MCF 10A (cell line): ENCODE data around the gene NCOR1. TPM values are rescaled to one million over a fixed set of nuclear protein-coding genes. Genes with fewer than 3 reads are reported as not detected.
"Not testable (repeated sequence)": the region's sequence is repeated elsewhere in the genome, so short reads cannot be mapped to it uniquely, and the experiment has no call there.

ENCODE experiments used
- BruUV-seq: library from RNA; stranded (reverse); fragments of 400-500 nt; replicated peaks from 2 replicates; lab custom pipeline; 2021; lab: Mats Ljungman, UMichigan
- CTCF ChIA-PET: fragments of 300-600 bp; sonication (Branson Sonifier 250); formaldehyde crosslinking; extraction: SDS; loops from one replicate; lab custom pipeline; 2021; ENCODE audit warnings: antibody characterized with exemption, inconsistent platforms; lab: Yijun Ruan, JAX
- POLR2A ChIA-PET: fragments of 300-600, 350-650 bp; sonication (Branson Sonifier 250); formaldehyde crosslinking; extraction: SDS; loops from one replicate; lab custom pipeline; 2020; ENCODE audit warnings: antibody characterized with exemption, inconsistent platforms; lab: Yijun Ruan, JAX
- DNase-seq: peaks from one replicate; pipeline ENCODE4 v3.0.0-alpha.2; 2018; ENCODE audit not compliant: unreplicated experiment
- H3K27ac Mint-ChIP-seq: one replicate; pipeline ENCODE4 v1.8.0; 2022; ENCODE audit warnings: mild to moderate bottlenecking, low read depth, mixed read lengths; ENCODE audit not compliant: unreplicated experiment
- H3K27me3 Mint-ChIP-seq: one replicate; pipeline ENCODE4 v1.8.0; 2022; ENCODE audit warnings: mixed read lengths; ENCODE audit not compliant: insufficient read depth, unreplicated experiment
- H3K36me3 Mint-ChIP-seq: one replicate; pipeline ENCODE4 v1.8.0; 2022; ENCODE audit warnings: mild to moderate bottlenecking, moderate library complexity, mixed read lengths; ENCODE audit not compliant: insufficient read depth, unreplicated experiment
- H3K4me1 Mint-ChIP-seq: one replicate; pipeline ENCODE4 v1.8.0; 2022; ENCODE audit warnings: mixed read lengths; ENCODE audit not compliant: insufficient read depth, unreplicated experiment
- H3K4me3 Mint-ChIP-seq: one replicate; pipeline ENCODE4 v1.8.0; 2022; ENCODE audit warnings: mild to moderate bottlenecking, moderate library complexity, mixed read lengths; ENCODE audit not compliant: unreplicated experiment
- H3K9me3 Mint-ChIP-seq: one replicate; pipeline ENCODE4 v1.8.0; 2022; ENCODE audit warnings: mixed read lengths; ENCODE audit not compliant: unreplicated experiment
- intact Hi-C: fragments of 100-400 bp; cut with micrococcal nuclease; formaldehyde crosslinking; loops from 2 replicates; pipeline ENCODE4 v1.14.1; 2022
- total RNA-seq: library from RNA; stranded (reverse); gene quantifications from 2 replicates; pipeline ENCODE4 v1.2.3, GENCODE V29; 2022
- TF ChIP-seq, protein P1 (sequence below): fragments of 200-600 bp; IDR thresholded peaks from one replicate; pipeline ENCODE4 v1.8.0; 2022; ENCODE audit warnings: antibody characterized with exemption, mild to moderate bottlenecking; ENCODE audit not compliant: unreplicated experiment

NCOR1 gene
- total RNA-seq, 1 experiment from 2014 or later: 138 TPM

DNA sequence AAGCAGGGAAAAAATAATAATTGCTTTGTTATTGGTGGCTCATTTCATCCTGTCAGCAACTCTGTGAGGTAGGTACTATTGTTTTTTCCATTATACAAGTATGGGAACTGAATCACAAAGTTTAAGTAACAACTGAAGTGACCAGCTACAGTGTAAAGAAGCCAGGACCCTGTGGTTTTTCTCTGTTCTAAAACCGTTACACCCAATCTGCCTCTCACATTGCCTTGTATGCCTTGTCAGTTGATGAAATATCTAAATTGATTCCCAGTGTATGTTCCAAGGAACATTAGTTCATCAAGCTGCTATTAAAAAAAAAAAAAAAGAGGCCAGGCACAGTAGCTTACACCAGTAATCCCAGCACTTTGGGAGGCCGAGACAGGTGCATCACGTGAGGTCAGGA, 7.1 kb upstream of the NCOR1 start:
- Mint-ChIP-seq H3K36me3 (peaks cover 20% of the 10 kb centered on the region), H3K4me1 (peaks cover 5% of the 10 kb centered on the region), H3K9me3 (no peaks in the 10 kb centered on the region), H3K27ac (peak overlapping the region; percentile 43), H3K27me3 (no peaks in the 10 kb centered on the region), H3K4me3 (no peak overlapping the region)
- CTCF ChIA-PET: no interaction called here
- TF ChIP-seq, protein P1, sequence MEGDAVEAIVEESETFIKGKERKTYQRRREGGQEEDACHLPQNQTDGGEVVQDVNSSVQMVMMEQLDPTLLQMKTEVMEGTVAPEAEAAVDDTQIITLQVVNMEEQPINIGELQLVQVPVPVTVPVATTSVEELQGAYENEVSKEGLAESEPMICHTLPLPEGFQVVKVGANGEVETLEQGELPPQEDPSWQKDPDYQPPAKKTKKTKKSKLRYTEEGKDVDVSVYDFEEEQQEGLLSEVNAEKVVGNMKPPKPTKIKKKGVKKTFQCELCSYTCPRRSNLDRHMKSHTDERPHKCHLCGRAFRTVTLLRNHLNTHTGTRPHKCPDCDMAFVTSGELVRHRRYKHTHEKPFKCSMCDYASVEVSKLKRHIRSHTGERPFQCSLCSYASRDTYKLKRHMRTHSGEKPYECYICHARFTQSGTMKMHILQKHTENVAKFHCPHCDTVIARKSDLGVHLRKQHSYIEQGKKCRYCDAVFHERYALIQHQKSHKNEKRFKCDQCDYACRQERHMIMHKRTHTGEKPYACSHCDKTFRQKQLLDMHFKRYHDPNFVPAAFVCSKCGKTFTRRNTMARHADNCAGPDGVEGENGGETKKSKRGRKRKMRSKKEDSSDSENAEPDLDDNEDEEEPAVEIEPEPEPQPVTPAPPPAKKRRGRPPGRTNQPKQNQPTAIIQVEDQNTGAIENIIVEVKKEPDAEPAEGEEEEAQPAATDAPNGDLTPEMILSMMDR: no peak
- intact Hi-C loops: no loop called here
- BruUV-seq: no TSS peak
- DNase-seq: no peak
- POLR2A ChIA-PET: no interaction called here

DNA sequence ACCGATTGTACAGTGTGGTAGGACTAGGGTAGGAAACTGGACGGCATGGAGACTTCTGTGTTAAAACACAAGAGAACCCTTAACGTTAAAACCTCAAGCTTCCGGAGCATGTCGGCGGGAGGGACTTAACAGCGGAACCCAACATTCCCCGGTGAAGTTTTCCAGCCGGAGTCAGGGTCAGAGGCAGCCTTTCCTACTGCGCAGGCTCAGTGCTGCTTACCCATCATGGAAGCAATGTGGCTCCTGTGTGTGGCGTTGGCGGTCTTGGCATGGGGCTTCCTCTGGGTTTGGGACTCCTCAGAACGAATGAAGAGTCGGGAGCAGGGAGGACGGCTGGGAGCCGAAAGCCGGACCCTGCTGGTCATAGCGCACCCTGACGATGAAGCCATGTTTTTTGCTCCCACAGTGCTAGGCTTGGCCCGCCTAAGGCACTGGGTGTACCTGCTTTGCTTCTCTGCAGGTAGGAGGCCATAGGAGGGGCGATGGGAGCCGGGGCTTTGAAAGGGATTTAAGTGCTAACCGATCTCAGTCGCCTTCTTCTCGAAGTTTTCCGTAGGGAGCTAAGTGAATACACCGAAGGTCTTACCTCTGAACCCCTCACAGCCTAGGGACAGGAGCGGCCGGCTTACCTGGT, 1.8 kb upstream of the NCOR1 start, which contains the start of gene PIGL:
Gene PIGL, plus strand, starts transcription at position 209 of the 634 bp plus-strand sequence. Its CDS starts 17 bp downstream, at position 226.
- Mint-ChIP-seq H3K27ac (peak within 1 kb of the TSS; percentile 88), H3K4me1 (peaks cover 15% of the 10 kb centered on the region), H3K36me3 (peaks cover 11% of the 10 kb centered on the region), H3K27me3 (no peaks in the 10 kb centered on the region), H3K9me3 (no peaks in the 10 kb centered on the region), H3K4me3 (peak within 1 kb of the TSS; percentile 99)
- intact Hi-C loops: loop anchor here (5.0 kb wide), 1 partner anchor 70 kb away; no protein-coding TSS in a partner anchor
- TF ChIP-seq, protein P1: no peak
- TSS peak; percentile 64 for BruUV-seq
- DNase-seq: peak; percentile 93
- ChIA-PET POLR2A (interaction anchor here (0.6 to 3.7 kb wide), 25 partner anchors 8 to 224 kb away, joined by 3 to 24 read pairs (median 5); partner anchors contain the start of genes CENPV, TTC19, UBB and ZSWIM7), CTCF (interaction anchor here (0.8 kb wide), 1 partner anchor 14 kb away, joined by 3 read pairs; no protein-coding TSS in a partner anchor)

DNA sequence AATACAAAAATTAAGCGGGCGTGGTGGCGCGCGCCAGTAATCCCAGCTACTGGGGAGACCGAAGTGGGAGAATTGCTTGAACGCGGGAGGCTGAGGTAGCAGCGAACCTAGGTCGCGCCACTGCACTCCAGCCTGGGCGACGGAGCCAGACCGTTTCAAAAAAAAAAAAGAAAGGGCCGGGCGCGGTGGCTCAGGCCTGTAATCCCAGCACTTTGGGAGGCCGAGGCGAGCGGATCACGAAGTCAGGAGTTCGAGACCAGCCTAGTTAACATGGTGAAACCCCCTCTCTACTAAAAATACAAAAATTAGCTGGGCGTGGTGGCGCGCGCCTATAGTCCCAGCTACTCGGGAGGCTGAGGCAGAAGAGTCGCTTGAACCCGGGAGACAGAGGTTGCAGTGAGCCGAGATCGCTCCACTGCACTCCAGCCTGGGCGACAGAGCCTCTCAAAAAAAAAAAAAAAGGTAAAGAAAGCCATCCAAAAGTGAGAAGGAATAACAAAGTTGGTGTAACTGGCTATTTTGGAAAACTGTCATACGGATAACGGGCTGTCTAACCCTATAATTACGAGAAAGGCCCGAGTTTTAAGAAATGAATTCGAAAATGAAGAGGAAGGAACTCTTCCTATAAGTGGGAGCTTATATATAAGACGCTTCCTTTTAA, 1.1 kb upstream of the NCOR1 start:
- CTCF ChIA-PET: interaction anchor here (0.8 kb wide), 1 partner anchor 14 kb away, joined by 3 read pairs; no protein-coding TSS in a partner anchor
- intact Hi-C loops: loop anchor here (5.0 kb wide), 1 partner anchor 71 kb away; no protein-coding TSS in a partner anchor
- not testable (repeated sequence) for BruUV-seq, H3K27me3 Mint-ChIP-seq, H3K36me3 Mint-ChIP-seq, H3K9me3 Mint-ChIP-seq, DNase-seq
- peak overlapping the region; percentile 99 for H3K4me3 Mint-ChIP-seq
- POLR2A ChIA-PET: interaction anchor here (0.7 to 5.1 kb wide), 31 partner anchors 8 to 1575 kb away, joined by 3 to 50 read pairs (median 7); partner anchors contain the start of genes CENPV, TTC19, UBB and ZSWIM7
- H3K4me1 Mint-ChIP-seq: peaks cover 11% of the 10 kb centered on the region
- peak overlapping the region; percentile 88 for H3K27ac Mint-ChIP-seq

DNA sequence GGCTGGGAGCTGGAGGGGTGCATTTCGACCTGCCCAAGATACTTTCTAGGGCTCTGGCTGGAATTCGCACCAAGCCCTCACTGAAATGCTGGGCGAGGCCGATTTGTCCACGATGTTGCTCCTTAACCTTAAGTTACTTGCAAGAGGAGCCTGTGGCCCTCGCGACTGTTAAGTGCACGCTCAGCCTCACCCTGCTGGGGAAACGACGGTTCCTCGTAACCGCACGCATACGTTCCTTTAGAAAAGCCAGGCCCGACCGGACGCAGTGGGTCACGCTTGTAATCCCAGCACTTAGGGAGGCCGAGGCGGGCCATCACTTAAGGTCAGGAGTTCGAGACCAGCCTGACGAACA, 607 bp upstream of the NCOR1 start:
- ChIA-PET POLR2A (interaction anchor here (0.6 to 5.1 kb wide), 24 partner anchors 8 to 1575 kb away, joined by 3 to 50 read pairs (median 6); partner anchors contain the start of genes TTC19 and UBB), CTCF (interaction anchor here (0.6 to 0.9 kb wide), 4 partner anchors 15 to 80 kb away, joined by 3 read pairs; no protein-coding TSS in a partner anchor)

More for the DNA sequence above, 607 bp upstream of the NCOR1 start:
- peak overlapping the region; percentile 99 for H3K4me3 Mint-ChIP-seq
- H3K27ac Mint-ChIP-seq: peak overlapping the region; percentile 84
- no peaks in the 10 kb centered on the region for H3K9me3 Mint-ChIP-seq
- intact Hi-C loops: loop anchor here (5.0 kb wide), 1 partner anchor 71 kb away; no protein-coding TSS in a partner anchor
- BruUV-seq: no TSS peak
- DNase-seq: no peak
- H3K4me1 Mint-ChIP-seq: peaks cover 11% of the 10 kb centered on the region
- H3K27me3 Mint-ChIP-seq: no peaks in the 10 kb centered on the region
- H3K36me3 Mint-ChIP-seq: peaks cover 6% of the 10 kb centered on the region
- TF ChIP-seq, protein P1: no peak
